Stimulated activated CD8-positive, alpha-beta memory T cell treated with anti-CD3 and anti-CD28 coated beads, Interleukin-15, amount 100 ng/mL, for 4 hours (primary cell): ENCODE data around the gene PPP1R37.

Source experiments
- DNase-seq, 2 donors: peaks; one replicate each; pipeline ENCODE4 v3.0.0-alpha.2; 2020; ENCODE audit warnings: low read depth in 2 of 2

PPP1R37 gene

DNA sequence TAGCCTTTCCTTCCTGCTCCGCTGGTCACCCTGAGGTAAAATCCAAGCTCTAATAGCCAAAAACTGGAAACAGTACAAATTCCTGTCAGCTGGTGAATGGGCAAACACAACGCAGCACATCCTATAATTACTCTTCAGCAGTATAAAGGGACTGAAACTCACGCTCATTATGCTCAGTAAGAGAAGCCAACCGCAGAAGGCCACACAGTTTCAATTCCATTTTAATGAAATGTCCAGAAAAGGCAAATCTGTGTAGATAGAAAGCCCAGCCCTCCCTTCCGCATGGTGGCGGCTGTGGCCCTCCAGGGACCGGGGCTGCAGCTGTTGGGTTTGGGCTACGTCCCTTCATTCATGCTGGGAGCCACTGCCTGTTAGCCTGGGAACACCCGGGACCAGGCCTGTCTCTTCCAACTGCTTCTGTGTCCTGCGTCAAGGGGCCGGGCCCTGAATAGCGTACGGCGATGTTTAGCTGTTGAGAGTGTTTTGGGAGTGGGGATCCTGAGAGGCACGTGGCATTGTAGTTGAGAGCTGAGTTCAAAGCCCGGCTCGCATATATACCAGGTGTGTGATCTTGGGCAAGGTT is 44.3 kb downstream of the PPP1R37 start:
- DNase-seq: no peak

DNA sequence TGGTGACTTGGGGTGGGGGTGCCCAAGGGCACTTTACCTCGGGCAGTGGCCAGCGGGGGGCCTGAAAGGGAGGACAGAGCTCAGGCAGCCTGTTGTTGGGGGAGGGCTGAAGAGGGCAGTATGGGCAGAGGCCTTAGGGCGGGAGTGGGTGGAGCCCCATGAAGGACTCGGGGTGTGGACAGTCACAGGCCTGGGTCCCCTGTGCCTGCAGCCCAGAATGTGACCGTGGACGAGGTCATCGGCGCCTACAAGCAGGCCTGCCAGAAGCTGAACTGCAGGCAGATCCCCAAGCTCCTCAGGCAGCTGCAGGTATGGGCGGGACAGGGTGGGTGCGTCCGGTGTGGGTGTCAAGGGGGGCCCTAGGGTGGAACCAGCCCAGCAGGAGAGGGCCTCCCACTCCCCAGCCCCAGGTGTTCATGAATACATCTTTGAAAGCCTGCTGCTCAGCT is 45.3 kb downstream of the PPP1R37 start:
- no peak for DNase-seq

GRCh38 chr19:45139286-45140143 is 46.5 kb downstream of the PPP1R37 start:
- DNase-seq: no peak

DNA sequence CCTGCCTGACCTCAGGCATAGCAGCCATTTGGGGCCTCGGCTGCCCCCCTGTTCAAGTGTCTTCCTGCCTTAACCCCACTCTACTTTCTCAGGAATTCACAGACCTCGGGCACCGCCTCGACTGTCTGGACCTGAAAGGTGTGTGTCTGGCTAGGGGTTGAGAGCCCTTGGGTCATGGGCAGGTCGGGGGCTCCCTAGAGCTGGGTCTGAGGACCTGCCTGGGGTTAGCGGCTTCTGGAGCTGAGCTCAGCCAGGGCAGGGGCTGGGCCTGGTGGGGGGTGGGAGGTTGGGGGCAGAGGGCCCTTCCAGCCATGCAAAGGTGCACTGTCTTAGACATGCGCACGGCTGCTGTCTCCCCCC is 47.1 kb downstream of the PPP1R37 start:
- DNase-seq: no peak

- no peak for DNase-seq
These were observed 47.6 kb downstream of the PPP1R37 start for GRCh38 chr19:45140533-45140932.

- no peak for DNase-seq
These were observed 48.4 kb downstream of the PPP1R37 start for GRCh38 chr19:45141203-45141900.

- no peak for DNase-seq
These were observed 49.2 kb downstream of the PPP1R37 start for GRCh38 chr19:45142016-45142725.

DNA sequence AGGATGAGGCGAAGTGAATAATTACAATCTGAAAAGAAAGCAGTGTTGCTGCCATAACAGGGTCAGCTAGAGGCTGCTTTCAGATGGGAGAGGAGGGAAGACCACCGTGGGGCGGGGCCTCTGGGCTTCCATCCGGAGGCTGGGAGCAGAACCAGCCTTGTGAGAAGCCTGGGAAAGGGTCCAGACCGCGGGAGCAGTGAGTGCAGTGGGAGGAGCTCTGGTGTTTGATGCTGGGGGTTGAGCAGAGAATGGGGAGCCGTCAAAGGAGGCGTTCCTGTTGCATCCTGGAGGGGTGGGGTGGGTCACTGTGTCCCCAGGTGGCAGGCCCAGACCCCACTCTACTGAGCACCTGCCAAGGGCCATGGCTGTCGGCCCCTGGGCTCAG is 49.7 kb downstream of the PPP1R37 start:
- DNase-seq: no peak

DNA sequence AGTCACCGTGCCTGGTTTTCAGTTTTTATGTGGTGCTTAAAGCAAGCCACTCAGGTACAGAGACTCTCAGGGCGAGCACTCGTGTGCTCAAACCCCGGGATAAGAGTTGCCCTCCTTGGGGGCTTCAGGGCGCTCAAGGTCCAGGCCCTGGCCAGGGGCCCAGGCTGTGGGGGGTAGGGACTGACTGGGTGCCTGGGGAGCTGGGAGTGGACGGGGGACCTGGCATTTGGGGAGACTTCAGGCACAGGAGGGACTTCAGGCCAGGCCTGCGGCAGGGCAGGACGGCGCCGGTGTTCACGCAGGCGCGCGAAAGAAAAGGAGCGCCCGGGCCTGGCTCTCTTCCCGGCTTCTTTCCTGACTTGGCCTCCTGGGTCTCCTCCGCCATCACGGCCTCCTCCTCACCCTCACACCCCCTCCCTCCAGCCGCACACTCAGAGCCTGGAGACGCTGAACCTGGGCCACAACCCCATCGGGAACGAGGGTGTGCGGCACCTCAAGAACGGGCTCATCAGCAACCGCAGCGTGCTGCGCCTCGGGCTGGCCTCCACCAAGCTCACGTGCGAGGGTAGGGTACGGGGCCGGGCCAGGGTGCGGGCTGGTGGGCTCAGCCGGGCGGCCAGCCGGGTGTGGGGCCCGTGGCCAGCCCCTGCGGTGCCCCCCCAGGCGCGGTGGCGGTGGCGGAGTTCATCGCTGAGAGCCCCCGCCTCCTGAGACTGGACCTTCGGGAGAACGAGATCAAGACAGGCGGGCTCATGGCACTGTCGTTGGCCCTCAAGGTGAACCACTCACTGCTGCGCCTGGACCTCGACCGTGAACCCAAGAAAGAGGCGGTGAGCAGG is 51.7 kb downstream of the PPP1R37 start:
- DNase-seq: no peak

DNA sequence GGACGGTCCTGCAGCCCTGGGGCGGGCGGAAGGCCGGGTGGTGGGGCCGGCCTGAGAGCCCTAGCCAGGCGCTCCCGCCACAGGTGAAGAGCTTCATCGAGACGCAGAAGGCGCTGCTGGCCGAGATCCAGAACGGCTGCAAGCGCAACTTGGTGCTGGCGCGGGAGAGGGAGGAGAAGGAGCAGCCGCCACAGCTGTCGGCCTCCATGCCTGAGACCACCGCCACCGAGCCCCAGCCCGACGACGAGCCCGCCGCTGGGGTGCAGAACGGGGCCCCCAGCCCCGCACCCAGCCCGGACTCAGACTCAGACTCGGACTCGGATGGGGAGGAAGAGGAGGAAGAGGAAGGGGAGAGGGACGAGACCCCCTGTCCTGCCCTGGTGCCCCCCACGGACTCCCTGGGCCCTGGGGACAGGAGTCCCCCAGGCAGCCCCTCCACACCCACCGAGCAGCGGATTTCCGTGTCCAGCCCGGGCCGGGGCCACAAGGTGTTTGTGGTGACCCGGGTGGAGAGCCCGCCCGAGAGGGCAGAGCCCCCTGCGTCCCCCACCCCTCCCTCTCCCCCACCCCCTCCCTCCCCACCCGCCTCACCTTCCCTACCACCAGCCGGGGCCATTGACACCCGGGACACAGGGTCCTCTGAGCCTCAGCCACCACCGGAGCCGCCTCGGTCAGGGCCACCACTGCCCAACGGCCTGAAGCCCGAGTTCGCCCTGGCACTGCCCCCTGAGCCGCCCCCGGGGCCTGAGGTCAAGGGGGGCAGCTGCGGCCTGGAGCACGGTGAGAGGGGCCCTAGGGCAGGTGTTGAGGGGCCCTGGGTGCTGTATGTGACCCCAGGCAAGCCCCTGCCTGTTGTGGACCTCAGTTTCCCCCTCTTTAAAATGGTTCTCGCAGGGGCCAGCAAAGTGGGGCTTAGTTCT is 52.6 kb downstream of the PPP1R37 start:
- DNase-seq: no peak

GRCh38 chr19:45146251-45146650 is 53.3 kb downstream of the PPP1R37 start:
- no peak for DNase-seq

- DNase-seq: no peak
These were observed 53.8 kb downstream of the PPP1R37 start for GRCh38 chr19:45146741-45147205.

GRCh38 chr19:45147835-45148676 is 55.1 kb downstream of the PPP1R37 start:
- no peak for DNase-seq

GRCh38 chr19:45149129-45149528 is 56.1 kb downstream of the PPP1R37 start:
- DNase-seq: no peak

GRCh38 chr19:45150180-45150579 is 57.2 kb downstream of the PPP1R37 start:
- no peak for DNase-seq

GRCh38 chr19:45150751-45151281 is 57.8 kb downstream of the PPP1R37 start:
- no peak for DNase-seq

DNA sequence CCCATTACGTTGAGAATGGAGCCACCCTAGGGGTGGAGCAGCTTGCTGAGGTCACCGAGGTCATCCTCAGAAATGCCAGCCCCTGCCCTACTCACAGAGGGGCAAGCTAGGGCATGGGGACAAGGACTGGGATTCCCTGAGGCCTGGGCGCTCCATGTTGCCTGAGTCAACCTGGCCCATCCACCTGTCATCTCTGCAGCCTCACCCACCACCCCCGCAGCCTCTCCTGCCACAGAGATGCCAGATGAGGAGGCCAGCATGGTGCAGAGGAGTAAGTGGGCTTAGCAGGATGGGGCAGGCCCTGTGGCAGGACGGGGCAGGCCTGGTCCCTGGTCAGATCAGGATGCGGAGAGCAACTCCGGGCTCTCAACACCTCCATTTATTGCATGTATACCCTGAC is 58.3 kb downstream of the PPP1R37 start:
- no peak for DNase-seq

GRCh38 chr19:45151821-45152503 is 59.0 kb downstream of the PPP1R37 start:
- no peak for DNase-seq
